ENCODE measurements around the gene EDC3. TPM values are rescaled to one million over a fixed set of nuclear protein-coding genes. Genes with fewer than 3 reads are reported as not detected.

EDC3 gene
- total RNA-seq, 1 donor, result 9.8 TPM

DNA sequence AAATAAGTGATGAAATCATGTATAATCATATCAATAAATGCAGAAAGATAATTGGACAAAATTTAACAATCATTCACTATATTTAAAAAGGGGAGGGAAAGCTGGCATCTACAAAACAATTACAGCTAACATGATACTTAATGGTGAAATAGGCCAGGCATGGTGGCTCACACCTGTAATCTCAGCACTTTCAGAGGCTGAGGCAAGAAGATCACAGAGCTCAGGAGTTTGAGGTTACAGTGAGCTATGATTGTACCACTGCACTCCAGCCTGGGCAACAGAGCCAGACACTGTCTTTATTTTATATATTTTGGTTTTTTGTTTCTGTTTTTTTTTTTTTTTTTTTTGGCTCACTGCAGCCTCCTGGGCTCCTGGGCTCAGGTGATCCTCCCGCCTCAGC, 12.1 kb downstream of the EDC3 start:
- no peak for DNase-seq (ENCODE audit: insufficient read length, low spot score, missing footprints)
- Histone ChIP-seq H3K4me1 (ENCODE audit: insufficient read depth, low read length) (no peaks in the 10 kb centered on the region), H3K4me2 (ENCODE audit: insufficient read depth, low read length) (no peak overlapping the region), H3K79me2 (ENCODE audit: insufficient read depth, low read length) (peaks cover 83% of the 10 kb centered on the region), H3K27me3 (ENCODE audit: insufficient read depth, low read length) (no peaks in the 10 kb centered on the region), H3K36me3 (ENCODE audit: insufficient read depth, low read length) (no peaks in the 10 kb centered on the region), H3K9me3 (ENCODE audit: low read depth, low read length) (no peaks in the 10 kb centered on the region), H3K27ac (ENCODE audit: low read depth, low read length) (no peak overlapping the region), H3K4me3 (ENCODE audit: insufficient read depth, low read length) (no peak overlapping the region), H2AFZ (ENCODE audit: low read length) (no peak overlapping the region), H4K20me1 (ENCODE audit: insufficient read depth, low read length) (peaks cover 21% of the 10 kb centered on the region)
- no peak for TF ChIP-seq CTCF (IDR thresholded peaks at IDR 0.05; ENCODE audit: extremely low read depth, low read depth, low read length)

DNA sequence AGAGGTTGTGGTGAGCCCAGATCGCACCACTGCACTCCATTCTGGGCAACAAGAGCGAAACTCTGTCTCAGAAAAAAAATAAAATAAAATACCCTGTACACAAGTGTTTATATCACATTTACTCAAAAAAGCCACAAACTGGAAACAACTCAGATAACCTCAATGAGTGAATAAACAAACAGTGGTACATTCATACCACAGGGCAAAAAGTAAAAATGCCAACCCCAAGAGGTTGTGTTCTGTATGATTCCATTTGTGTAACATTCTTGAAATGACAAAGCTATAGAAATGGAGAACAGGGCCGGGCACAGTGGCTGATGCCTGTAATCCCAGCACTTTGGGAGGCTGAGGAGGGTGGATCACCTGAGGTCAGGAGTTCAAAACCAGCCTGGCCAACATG, 12.9 kb downstream of the EDC3 start:
- no peaks in the 10 kb centered on the region for H3K9me3 ChIP-seq (ENCODE audit: low read depth, low read length)
- H3K36me3 ChIP-seq (ENCODE audit: insufficient read depth, low read length), result no peaks in the 10 kb centered on the region
- no peak for TF ChIP-seq CTCF (IDR thresholded peaks at IDR 0.05; ENCODE audit: extremely low read depth, low read depth, low read length)
- no peak overlapping the region for H2AFZ ChIP-seq (ENCODE audit: low read length)
- no peak overlapping the region for H3K4me3 ChIP-seq (ENCODE audit: insufficient read depth, low read length)
- no peaks in the 10 kb centered on the region for H3K4me1 ChIP-seq (ENCODE audit: insufficient read depth, low read length)
- H4K20me1 ChIP-seq (ENCODE audit: insufficient read depth, low read length), result peaks cover 24% of the 10 kb centered on the region
- H3K79me2 ChIP-seq (ENCODE audit: insufficient read depth, low read length), result peaks cover 80% of the 10 kb centered on the region
- DNase-seq (ENCODE audit: insufficient read length, low spot score, missing footprints), result no peak
- no peak overlapping the region for H3K27ac ChIP-seq (ENCODE audit: low read depth, low read length)
- no peak overlapping the region for H3K4me2 ChIP-seq (ENCODE audit: insufficient read depth, low read length)
- no peaks in the 10 kb centered on the region for H3K27me3 ChIP-seq (ENCODE audit: insufficient read depth, low read length)

GRCh38 chr15:74680456-74680855, 15.4 kb downstream of the EDC3 start:
- peaks cover 26% of the 10 kb centered on the region for H4K20me1 ChIP-seq (ENCODE audit: insufficient read depth, low read length)
- no peak overlapping the region for H3K4me2 ChIP-seq (ENCODE audit: insufficient read depth, low read length)
- H3K36me3 ChIP-seq (ENCODE audit: insufficient read depth, low read length), result no peaks in the 10 kb centered on the region
- DNase-seq (ENCODE audit: insufficient read length, low spot score, missing footprints), result no peak
- H3K27me3 ChIP-seq (ENCODE audit: insufficient read depth, low read length), result no peaks in the 10 kb centered on the region
- peaks cover 77% of the 10 kb centered on the region for H3K79me2 ChIP-seq (ENCODE audit: insufficient read depth, low read length)
- no peak overlapping the region for H2AFZ ChIP-seq (ENCODE audit: low read length)
- H3K4me1 ChIP-seq (ENCODE audit: insufficient read depth, low read length), result no peaks in the 10 kb centered on the region
- H3K4me3 ChIP-seq (ENCODE audit: insufficient read depth, low read length), result no peak overlapping the region
- H3K9me3 ChIP-seq (ENCODE audit: low read depth, low read length), result no peaks in the 10 kb centered on the region
- no peak for TF ChIP-seq CTCF (IDR thresholded peaks at IDR 0.05; ENCODE audit: extremely low read depth, low read depth, low read length)
- H3K27ac ChIP-seq (ENCODE audit: low read depth, low read length), result no peak overlapping the region

DNA sequence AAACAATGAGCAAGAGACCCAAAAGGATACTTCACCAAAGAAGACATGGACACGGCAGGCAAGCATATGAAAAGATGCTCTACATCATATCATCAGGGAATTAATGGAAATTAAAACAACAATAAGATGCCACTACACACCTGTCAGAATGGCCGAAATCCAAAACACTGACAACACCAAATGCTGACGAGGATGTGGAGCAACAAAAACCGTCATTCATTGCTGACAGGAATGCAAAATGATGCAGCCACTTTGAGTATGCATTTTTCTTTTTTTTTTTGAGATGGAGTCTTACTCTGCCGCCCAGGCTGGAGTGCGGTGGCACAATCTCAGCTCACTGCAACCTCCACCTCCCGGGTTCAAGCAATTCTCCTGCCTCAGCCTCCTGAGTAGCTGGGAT, 19.0 kb downstream of the EDC3 start:
- Histone ChIP-seq H3K36me3 (ENCODE audit: insufficient read depth, low read length) (peaks cover 21% of the 10 kb centered on the region), H3K79me2 (ENCODE audit: insufficient read depth, low read length) (peaks cover 58% of the 10 kb centered on the region), H3K4me3 (ENCODE audit: insufficient read depth, low read length) (no peak overlapping the region), H2AFZ (ENCODE audit: low read length) (no peak overlapping the region), H3K9me3 (ENCODE audit: low read depth, low read length) (no peaks in the 10 kb centered on the region), H3K27me3 (ENCODE audit: insufficient read depth, low read length) (no peaks in the 10 kb centered on the region), H3K27ac (ENCODE audit: low read depth, low read length) (no peak overlapping the region), H4K20me1 (ENCODE audit: insufficient read depth, low read length) (peaks cover 21% of the 10 kb centered on the region), H3K4me2 (ENCODE audit: insufficient read depth, low read length) (no peak overlapping the region), H3K4me1 (ENCODE audit: insufficient read depth, low read length) (no peaks in the 10 kb centered on the region)
- no peak for DNase-seq (ENCODE audit: insufficient read length, low spot score, missing footprints)
- no peak for TF ChIP-seq CTCF (IDR thresholded peaks at IDR 0.05; ENCODE audit: extremely low read depth, low read depth, low read length)
